GM19395 (cell line): ENCODE results near the gene EEIG1.
A peak's percentile ranks its signal among the peaks of the same experiment; 100 is the strongest.

Experiments
- ATAC-seq: cut with Tn5 transposase; IDR thresholded peaks from one replicate; pipeline ENCODE4 v1.9.1; 2021; ENCODE audit warnings: mild to moderate bottlenecking, moderate library complexity; ENCODE audit not compliant: unreplicated experiment

EEIG1 gene

GRCh38 chr9:128001779-128002298, 21.1 kb upstream of the EEIG1 start:
- no peak for ATAC-seq

GRCh38 chr9:128001151-128001778, 20.5 kb upstream of the EEIG1 start:
- no peak for ATAC-seq

GRCh38 chr9:127999461-127999860, 18.7 kb upstream of the EEIG1 start:
- ATAC-seq, result no peak

- no peak for ATAC-seq
Measured at GRCh38 chr9:127993721-127994120, 12.9 kb upstream of the EEIG1 start.

GRCh38 chr9:127991757-127992274, 11.0 kb upstream of the EEIG1 start:
- ATAC-seq, result no peak

GRCh38 chr9:127991017-127991756, 10.4 kb upstream of the EEIG1 start:
- ATAC-seq, result no peak

- ATAC-seq, result no peak
Measured at GRCh38 chr9:127990554-127990953, 9.8 kb upstream of the EEIG1 start.

- no peak for ATAC-seq
Measured at GRCh38 chr9:127989094-127989493, 8.3 kb upstream of the EEIG1 start.

GRCh38 chr9:127987103-127987614, 6.4 kb upstream of the EEIG1 start:
- no peak for ATAC-seq

- ATAC-seq, result no peak
Measured at GRCh38 chr9:127985011-127985410, 4.2 kb upstream of the EEIG1 start.

- peak; percentile 33 for ATAC-seq
Measured at GRCh38 chr9:127983847-127984289, 3.1 kb upstream of the EEIG1 start.

- no peak for ATAC-seq
Measured at GRCh38 chr9:127982912-127983311, 2.1 kb upstream of the EEIG1 start.

- ATAC-seq, result no peak
Measured at GRCh38 chr9:127981559-127982121, 851 bp upstream of the EEIG1 start.

- ATAC-seq, result peak; percentile 26
Measured at GRCh38 chr9:127980060-127980705, 606 bp downstream of the EEIG1 start.

GRCh38 chr9:127979333-127980059, 1.3 kb downstream of the EEIG1 start:
- no peak for ATAC-seq

GRCh38 chr9:127979015-127979332, 1.8 kb downstream of the EEIG1 start:
- no peak for ATAC-seq

- no peak for ATAC-seq
Measured at GRCh38 chr9:127977884-127978647, 2.7 kb downstream of the EEIG1 start.

GRCh38 chr9:127977009-127977883, 3.5 kb downstream of the EEIG1 start:
- no peak for ATAC-seq

GRCh38 chr9:127976498-127976897, 4.3 kb downstream of the EEIG1 start:
- no peak for ATAC-seq
